Activated CD8-positive, alpha-beta memory T cell treated with anti-CD3 and anti-CD28 coated beads for 4 hours (primary cell): ENCODE results near the gene PPARA.
"Not testable (repeated sequence)": the region's sequence is repeated elsewhere in the genome, so short reads cannot be mapped to it uniquely, and the experiment has no call there.

Source experiments
- DNase-seq, 2 donors: peaks; one replicate each; pipeline ENCODE4 v3.0.0-alpha.2; 2020; ENCODE audit warnings: low read depth in 2 of 2

Gene PPARA

DNA sequence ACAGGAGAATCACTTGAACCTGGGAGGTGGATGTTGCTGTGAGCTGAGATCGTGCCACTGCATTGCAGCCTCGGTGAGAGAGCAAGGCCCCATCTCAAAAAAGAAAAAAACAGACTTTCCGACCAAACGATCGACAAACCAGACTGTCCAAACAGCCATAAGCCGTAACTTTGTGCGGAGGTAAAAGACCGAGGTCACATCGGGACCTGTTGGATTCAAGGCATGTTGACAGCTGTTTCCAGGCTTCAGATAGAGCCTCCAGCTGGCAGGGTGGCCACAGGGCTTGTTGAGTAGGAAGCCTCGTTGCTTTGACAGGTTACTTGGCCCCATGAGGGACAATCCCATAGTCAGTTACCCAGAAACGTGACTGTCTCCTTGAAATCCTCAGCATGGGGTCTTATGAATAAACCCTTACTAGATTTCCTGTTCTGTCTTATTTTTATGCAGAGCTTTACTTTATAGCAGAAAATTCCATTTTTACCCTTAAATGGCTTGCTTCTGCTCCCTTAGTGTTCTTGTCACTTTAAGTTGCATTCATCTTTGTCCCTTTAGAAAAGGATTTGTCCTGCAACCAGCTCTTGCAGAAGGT lies 22.3 kb downstream of the PPARA start:
- no peak for DNase-seq

DNA sequence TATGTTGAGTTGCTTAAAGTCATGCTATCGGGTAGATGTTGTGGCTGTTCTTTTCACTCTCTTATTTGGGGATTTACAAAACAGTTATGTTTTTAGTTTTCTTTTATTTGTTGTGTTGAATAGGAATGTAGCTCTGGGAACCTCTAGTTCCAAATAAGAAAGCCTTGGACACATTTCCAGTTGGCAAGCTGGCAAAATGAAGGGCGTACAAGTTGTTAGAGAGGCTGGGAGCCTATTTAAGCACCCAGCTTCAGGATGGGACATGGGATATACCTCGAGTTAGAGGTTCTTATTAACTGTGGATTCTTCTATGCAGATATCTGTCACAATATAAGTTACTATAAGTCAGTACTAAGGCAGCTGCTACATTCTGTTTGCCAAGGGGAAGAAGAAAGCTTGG lies 22.8 kb downstream of the PPARA start:
- no peak for DNase-seq

DNA sequence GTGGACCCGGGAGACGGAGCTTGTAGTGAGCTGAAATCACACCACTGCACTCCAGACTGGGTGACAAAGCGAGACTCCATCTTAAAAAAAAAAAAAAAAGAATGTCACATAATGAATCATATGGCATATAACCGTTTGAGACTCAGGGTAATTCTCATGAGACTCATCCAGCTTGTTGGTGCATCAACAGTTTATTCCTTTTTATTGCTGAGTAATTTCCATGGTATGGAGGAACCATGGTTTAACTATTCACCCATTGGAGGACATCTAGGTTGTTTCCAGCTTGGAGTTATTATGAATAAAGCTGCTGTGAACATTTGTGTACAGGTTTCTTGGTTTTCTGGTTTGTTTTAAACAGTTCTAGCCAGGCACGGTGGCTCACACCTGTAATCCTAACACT lies 25.3 kb downstream of the PPARA start:
- DNase-seq, result no peak

DNA sequence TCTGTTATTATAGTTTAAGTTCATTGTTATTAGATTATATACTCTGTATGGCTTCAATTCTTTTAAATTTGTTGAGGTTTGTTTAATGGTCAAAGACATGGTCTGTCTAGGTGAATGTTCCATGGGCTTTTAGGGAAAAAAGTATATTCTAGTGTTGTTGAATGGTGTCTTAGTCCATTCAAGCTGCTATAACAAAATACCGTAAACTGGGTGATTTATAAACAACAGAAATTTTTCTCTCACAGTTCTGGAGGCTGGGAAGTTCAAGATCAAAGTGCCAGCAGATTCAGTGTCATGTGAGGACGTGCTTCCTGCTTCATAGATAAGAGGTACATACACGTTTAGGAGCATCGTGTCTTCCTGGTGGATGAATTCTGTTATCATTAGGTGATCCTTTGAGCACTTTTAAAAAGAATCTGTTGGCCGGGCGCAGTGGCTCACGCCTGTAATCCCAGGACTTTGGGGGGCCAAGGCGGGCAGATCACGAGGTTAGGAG lies 26.2 kb downstream of the PPARA start:
- no peak for DNase-seq

DNA sequence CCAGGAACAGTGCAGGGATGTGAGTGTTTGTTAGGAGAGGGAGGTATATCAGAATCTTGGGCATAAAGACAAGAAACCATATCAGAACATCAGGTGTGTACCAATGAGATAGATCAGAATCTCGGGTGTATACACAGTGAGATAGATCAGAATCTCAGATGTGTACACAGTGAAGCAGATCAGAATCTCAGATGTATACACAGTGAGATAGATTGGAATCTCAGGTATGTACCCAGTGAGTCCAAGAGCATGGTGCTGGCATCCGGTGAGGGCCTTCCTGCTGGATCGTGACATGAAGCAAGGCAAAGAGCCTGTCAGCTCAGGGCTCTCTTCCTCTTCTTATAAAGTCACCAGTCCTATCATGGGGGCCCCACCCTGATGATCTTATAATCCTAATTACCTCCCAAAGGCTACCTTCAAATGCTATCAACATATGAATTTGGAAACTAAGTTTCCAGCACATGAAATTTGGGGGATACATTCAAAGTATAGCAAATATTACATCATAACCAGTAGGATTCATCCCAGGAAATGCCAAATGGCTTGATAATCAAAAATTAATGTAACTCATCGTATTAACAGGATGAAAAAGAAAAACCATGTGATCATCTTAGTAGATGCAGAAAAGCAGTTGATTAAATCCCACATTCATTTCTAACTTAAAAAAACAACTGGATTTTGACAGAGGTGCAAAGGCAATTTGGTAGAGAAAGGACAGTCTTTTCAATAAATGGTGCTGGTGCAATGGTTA lies 28.6 kb downstream of the PPARA start:
- no peak for DNase-seq

DNA sequence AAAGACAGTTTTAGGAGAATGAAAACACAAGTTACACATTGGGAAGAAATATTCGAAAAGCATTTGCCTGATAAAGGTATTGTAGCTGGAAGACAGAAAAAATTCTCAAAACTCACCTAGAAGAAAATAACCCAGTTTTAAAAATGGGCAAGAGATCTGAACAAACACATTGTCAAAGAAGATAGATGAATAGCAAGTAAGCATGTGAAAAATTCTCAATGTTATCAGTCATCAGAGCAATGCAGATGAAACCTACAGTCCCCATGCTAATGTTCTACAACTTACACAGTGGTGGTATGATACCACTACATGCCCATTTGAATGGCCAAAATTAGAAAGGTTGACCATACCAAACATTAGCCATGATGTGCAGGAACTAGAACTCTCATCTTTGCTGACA lies 29.4 kb downstream of the PPARA start:
- DNase-seq, result no peak

DNA sequence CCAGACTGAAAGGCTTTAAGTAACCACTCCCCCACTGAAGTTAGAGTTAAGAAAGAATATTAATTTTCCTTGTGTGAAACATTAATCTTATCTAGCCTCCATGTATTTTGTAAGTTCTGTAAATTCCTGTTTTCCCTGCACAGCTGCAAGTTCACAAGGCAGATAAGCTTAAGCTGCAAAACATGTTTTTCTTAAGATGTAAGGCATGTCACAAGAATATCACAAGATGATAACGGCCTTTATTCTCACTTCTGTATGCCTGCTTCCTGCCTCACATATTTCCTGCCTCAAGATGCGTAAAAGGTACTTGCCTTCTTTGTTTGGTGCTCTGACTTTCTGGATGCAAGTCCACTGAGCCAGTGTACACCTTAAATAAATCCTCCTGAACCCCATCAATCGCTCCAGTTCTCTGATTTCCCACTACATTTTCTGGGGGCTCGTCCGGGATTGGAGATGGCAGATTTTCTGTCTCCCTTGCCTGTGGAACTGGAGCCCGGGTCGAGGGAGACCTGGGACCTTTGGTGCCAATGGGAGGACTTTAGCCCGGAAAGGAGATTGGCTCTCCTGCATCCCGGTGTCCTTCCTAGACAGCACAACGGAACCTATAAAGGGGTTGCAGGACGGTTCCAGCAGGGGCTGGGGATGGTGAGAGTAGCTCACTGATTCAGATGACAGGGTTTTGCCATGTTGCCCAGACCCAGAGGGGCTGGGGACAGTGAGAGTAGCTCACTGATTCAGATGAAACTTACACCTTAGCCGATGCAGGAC lies 30.2 kb downstream of the PPARA start:
- DNase-seq, result no peak

DNA sequence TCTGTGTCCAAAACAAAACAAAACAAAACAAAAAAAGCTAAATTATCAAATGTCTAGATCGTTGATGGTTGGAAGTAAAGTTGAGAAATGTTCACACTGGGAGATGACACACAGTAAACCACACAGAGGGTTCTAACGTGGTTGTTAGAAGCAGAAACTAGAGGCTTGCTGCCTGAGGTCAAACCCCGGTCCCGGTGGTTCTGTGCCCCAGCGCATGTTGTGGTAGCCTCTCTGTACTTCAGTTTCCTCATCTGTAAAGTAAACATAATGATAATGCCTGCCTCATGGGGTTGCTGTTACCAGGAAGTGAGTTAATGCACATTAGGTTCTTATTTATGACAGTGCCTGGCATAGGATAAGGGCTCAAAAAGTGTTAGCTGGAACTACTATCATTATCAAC lies 33.4 kb downstream of the PPARA start:
- no peak for DNase-seq

DNA sequence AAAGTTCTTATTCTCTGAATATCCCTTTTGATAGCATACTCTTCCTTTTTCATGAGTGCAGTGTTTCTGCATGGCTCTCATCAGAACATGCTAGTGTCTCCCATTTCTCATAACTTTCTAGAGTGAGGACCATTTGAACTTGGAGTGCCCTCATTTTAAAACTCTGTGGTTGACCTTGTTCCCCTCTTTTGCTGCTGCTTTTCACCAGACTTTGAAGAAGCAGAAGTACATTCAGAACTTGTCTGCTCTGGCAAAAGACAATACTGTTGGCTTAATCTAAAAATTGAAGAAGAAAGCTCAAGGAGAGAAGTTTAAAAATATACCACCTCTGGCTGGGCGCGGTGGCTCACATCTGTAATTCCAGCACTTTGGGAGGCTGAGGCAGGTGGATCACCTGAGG lies 35.0 kb downstream of the PPARA start:
- DNase-seq, result no peak

DNA sequence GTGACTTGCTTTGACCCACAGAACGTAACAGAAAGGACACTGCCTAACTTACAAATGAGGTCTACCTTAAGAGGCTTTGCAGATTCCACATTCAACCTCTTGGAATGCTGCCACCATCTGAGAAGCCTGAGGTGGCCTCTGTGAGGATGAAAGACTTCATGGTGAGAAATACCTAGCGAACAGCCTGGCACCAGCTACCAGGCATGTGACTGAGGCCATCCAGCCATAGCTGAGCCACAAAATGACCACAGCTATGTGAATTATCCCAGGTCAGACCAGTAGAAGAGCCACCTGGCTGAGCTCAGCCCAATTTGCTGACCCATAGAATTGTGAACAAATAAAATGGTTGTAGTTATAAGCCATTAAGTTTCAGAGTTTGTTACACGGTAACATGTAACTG lies 37.5 kb downstream of the PPARA start:
- DNase-seq, result no peak

DNA sequence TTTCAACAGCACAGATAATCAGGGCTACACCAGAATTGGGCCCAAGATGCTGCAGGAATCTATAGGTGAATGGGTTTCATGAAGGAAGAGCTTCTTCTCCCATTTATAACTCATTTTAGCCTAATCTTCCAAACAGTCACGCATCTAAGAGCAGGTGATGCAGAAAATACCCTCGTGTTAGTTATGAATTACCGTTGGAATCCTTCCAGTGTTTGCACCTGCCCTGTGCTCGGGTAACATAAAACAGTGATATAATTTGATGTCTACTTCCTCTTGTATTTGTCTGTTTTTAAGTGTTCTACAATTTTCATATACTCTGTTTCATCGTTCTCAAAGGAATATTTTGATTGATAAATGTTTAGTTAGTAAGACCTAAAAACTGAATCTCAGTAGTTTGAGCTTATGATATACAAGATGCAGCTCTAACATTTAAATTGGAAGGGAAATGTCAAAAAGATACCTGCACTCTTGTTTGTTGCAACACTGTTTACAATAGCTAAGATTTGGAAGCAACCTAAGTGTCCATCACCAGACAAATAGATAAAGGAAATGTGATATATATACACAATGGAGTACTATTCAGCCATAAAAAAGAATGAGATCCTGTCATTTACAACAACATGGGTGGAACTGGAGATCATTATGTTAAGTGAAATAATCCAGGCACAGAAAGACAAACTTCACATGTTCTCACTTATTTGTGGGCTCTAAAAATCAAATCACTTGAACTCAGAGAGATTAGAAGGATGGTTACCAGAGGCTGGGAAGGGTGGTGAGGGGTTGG lies 42.1 kb downstream of the PPARA start:
- no peak for DNase-seq

DNA sequence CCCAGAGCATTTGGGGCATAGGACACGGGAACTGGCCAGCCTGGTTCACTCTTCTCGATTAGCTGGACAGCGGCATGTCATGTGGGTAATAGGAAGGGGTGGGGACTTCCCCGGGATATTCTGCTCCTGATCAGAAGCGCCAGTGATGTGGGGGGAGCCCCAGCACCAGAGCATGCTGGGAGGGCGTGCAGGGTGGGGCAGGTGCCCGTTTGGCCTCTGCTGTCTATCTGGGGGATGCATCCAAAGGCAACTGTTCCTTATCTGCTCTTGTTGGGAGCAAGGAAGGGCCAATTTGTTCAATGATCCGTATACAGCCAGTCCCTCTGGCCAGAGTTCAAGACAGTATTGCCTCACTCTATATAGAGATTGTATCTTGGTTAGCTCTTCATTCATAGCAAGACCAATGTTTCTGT lies 43.6 kb downstream of the PPARA start:
- DNase-seq, result no peak

DNA sequence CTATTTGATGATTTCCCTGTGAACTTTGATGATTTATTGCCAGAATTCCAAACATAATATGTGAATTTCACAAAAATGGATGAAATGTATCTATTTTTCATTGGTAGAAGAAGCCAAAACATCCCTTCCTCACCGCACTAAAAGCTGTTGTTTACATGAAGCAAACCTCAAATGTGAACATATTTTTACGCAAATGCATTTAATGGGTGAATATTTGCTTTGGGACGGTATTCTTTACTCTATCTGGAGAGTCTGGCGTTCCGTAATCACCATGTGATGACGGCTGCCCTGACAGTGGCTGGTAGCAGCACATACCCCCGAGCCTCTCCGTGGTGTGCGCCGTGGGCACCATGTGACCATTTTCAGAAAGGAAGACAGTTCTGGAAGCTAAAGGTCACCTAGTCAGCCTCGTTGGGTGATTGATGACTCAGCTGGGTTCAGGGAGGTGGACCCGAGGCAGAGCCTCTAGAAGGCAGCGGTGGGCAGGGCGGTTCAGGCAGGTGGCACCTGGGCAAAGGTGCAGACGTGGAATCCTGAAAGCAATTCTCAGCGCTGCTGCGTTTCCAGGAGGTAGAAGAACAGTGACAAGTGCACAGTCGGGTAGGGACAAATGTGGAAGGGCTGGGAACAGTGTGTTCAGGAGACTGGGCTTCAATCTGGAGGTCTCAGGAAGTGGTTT lies 45.3 kb downstream of the PPARA start:
- no peak for DNase-seq

DNA sequence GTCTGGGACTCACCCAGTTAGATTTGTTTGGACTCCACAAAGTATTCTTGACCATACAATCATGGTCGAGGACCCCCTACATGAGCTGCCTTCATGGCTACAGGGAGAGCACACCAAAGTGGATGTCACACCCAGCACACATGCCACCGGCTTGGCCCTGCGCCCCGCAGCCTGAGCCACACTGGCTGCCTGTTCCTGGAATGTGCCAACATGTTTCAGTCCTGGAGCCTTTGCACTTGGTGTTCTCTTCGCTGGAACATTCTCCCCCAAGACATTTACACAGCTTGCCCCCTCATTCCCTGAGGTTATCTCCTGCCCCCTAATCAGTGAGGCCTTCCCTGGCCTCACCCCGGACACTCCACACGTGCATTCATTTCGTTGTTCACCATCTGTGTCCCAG lies 46.0 kb downstream of the PPARA start:
- DNase-seq, result no peak

DNA sequence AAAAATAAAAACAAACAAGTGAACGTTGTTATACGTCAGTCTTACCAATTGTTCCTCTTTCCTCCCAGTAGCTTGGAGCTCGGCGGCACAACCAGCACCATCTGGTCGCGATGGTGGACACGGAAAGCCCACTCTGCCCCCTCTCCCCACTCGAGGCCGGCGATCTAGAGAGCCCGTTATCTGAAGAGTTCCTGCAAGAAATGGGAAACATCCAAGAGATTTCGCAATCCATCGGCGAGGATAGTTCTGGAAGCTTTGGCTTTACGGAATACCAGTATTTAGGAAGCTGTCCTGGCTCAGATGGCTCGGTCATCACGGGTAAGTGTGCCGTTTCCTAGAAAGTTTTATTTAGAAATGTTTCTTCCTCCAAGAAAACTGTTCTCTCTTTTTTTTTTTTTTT lies 47.9 kb downstream of the PPARA start:
- no peak for DNase-seq

DNA sequence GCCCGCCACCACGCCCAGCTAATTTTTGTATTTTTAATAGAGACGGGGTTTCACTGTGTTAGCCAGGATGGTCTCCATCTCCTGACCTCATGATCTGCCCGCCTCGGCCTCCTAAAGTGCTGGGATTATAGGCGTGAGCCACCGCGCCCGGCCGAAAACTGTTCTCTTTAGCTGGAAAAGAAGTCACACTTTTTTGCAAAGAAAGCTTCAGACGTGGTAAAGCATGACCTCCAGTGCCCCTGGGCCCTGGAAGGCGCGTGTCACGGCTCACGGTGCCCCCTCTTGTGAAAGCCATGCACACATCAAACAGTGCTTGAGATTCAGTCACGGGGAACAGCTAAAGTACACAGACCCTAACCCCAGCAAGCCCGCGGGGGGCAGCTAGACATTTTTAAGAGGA lies 48.5 kb downstream of the PPARA start:
- not testable (repeated sequence) for DNase-seq

DNA sequence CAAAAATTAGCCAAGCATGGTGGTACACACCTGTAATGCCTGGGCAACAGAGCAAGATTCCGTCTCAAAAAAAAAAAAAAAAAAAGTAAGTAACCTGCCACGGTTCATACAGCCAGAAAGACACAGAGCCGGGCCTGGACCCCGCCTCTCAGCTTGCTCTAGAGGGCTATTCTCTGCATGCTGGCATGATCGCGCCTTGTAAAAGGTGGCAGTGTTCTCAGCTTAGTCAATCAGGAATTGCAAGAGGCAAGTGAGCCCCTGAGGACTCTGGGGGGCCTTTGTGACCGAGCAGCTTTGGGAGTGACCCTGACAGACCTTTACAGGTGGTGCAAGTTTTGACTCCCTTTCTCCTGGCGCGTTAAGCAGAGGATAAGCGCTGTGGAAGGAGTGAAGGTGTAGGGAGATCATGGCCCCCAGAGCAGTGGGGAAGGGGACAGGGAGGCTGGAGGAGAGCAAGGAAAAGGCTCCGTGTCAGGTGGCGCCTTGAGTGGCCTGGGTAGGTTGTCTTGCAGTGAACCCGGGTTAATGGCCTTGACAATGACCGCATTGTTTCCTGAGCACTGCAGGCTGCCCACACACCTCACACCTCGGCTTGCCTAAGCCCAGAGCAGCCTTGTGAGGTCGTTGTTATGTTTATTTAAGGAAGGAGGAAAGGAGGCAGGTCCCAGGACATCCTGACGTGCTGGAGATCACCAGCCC lies 50.9 kb downstream of the PPARA start:
- DNase-seq, result no peak

DNA sequence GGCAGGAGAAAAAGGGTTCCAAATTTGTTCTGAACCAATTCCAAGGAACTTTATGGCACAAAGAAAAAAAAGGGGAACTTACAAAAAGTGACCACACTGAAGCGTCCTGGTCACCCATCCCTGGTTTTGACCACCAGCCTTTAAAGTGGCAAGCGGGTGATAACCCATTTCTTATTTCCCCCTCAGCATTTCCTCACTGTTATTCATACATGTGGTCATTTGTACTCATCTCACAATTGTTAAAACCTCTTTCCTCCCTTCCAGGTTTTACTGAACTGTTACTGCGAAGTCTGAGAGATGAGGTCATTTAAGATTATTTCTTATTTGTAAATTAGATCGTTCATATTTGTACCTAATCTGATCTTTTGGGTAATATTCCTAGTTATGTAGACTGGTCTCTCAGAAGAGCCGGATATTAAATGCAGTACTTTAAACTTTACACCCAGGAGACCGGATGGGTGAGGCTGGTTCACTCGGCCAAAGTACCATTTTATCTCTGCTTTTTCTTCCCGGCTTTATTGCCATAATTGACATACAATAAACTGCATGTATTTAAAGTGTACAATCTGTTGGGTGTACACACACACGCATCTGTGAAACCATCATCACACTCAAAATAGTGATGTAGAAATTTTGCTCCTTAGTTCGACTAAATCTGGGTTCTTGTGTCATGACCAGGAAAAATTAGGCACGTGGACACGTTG lies 52.7 kb downstream of the PPARA start:
- DNase-seq, result no peak

DNA sequence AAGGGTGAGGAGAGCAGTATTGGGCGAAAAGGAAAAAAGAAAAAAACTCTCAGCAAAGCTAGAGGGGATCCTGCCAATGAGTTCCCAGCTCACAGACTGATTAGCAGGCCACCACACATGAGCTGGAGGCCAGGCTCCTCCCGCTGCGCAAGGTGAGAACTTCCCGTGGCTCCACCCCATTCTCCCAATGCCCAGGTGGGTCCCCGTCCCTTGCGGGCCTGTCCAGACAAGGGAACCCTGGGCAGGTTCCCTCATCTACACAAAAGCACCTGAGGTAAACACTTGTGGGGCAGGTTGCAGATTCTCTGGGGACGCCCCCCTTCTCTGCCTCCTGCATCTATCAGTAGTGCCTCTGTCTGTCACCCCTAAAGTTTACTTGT lies 53.3 kb downstream of the PPARA start:
- DNase-seq, result no peak

DNA sequence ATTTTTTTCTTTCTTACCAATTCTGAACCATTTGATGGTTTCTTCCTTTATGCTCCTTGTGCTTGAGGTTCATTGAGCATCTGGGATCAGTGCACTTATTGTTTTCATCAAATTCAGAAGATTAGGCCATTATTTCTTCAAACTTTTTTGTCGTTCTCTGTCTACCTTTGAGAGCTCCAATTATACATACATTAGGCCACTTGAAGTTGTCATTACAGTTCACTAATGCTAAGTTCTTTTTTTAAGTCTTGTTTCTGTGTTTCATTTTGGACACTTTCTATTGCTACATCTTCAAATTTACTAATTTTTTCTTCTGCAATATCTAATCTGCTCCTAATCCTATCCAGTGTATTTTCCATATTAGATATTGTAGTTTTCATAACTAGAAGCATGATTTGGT lies 58.9 kb downstream of the PPARA start:
- no peak for DNase-seq
